HepG2 (cell line): ENCODE data around the gene EMC1. TPM values are rescaled to one million over a fixed set of nuclear protein-coding genes. Genes with fewer than 3 reads are reported as not detected.
A peak's percentile ranks its signal among the peaks of the same experiment; 100 is the strongest.

Source experiments
- ARNT ChIP-seq: fragments of 450-650 bp; IDR thresholded peaks from 2 replicates; pipeline ENCODE4 v1.6.1; 2017
- NFIB ChIP-seq: sonication (generic); formaldehyde crosslinking; IDR thresholded peaks from 2 replicates; pipeline ENCODE4 v1.9.0; 2021; ENCODE audit warnings: missing genetic modification reagents, mild to moderate bottlenecking, borderline replicate concordance
- NFYC ChIP-seq: IDR thresholded peaks from 2 replicates; pipeline ENCODE4 v1.6.1; 2016; ENCODE audit warnings: missing genetic modification reagents, missing compliant biosample characterization
- RFXAP ChIP-seq: sonication (generic); formaldehyde crosslinking; IDR thresholded peaks from 2 replicates; pipeline ENCODE4 v1.4.0; 2020; ENCODE audit warnings: missing genetic modification reagents, borderline replicate concordance
- SMARCE1 ChIP-seq: fragments of 450-650 bp; IDR thresholded peaks from 2 replicates; pipeline ENCODE4 v1.6.1; 2017; ENCODE audit warnings: borderline replicate concordance
- SRSF1 ChIP-seq: fragments of 200-400 bp; formaldehyde crosslinking; optimal IDR thresholded peaks from 2 replicates; pipeline ENCODE3; 2017; ENCODE audit warnings: mild to moderate bottlenecking, low read depth, low read length, moderate library complexity
- SYNCRIP ChIP-seq: fragments of 200-400 bp; formaldehyde crosslinking; IDR thresholded peaks from 2 replicates; pipeline ENCODE4 v1.6.1; 2018; ENCODE audit warnings: mild to moderate bottlenecking, low read depth, low read length; ENCODE audit not compliant: insufficient read depth
- ZNF773 ChIP-seq: sonication (generic); formaldehyde crosslinking; IDR thresholded peaks from 2 replicates; pipeline ENCODE4 v1.4.0; 2020; ENCODE audit warnings: missing genetic modification reagents, borderline replicate concordance
- polyA plus RNA-seq, 8 experiments: library from polyadenylated mRNA; depleted of rRNA in 3 of 8; stranded (reverse) in 7 of 8; unstranded in 1 of 8; fragments of >200 nt; fragmentation: Illumina TruSeq in 4 of 8; extraction: Trizol in 4 of 8; gene quantifications; 2 replicates each; pipeline versions ENCODE4 v1.2.1 to v1.2.3, GENCODE V29; 2011 to 2016; ENCODE audit warnings: low read depth in 4 of 8, missing spikeins in 1 of 8, mixed read lengths in 1 of 8; ENCODE audit not compliant: insufficient read depth in 1 of 8
- total RNA-seq, 5 experiments: library from RNA; depleted of rRNA; stranded (reverse); fragments of >200 nt; fragmentation: Illumina TruSeq; extraction: Trizol; gene quantifications; 2 replicates each; pipeline ENCODE4 v1.2.3, GENCODE V29; 2016; ENCODE audit warnings: low read depth in 1 of 5
- TF ChIP-seq, protein P1 (sequence below): sonication (generic); formaldehyde crosslinking; IDR thresholded peaks from 2 replicates; pipeline ENCODE4 v1.9.0; 2021; ENCODE audit warnings: missing genetic modification reagents, borderline replicate concordance
- TF ChIP-seq, protein P2 (sequence below): sonication (generic); formaldehyde crosslinking; IDR thresholded peaks from 2 replicates; pipeline ENCODE4 v1.4.0; 2020; ENCODE audit warnings: mild to moderate bottlenecking, missing genetic modification reagents
- TF ChIP-seq, protein P3 (sequence below): IDR thresholded peaks from 2 replicates; pipeline ENCODE4 v1.6.1; 2018; ENCODE audit warnings: missing genetic modification reagents
- TF ChIP-seq, protein P4 (sequence below): sonication (generic); formaldehyde crosslinking; IDR thresholded peaks from 2 replicates; pipeline ENCODE4 v1.5.1; 2020; ENCODE audit warnings: mild to moderate bottlenecking, moderate library complexity, missing genetic modification reagents
- TF ChIP-seq, protein P5 (sequence below): IDR thresholded peaks from 2 replicates; pipeline ENCODE4 v1.6.1; 2012; ENCODE audit warnings: low read depth, low read length, improper control_type of control experiment
- TF ChIP-seq, protein P6 (sequence below): conservative IDR thresholded peaks from 2 replicates; pipeline ENCODE4 v1.6.1; 2018; ENCODE audit warnings: missing genetic modification reagents

Gene EMC1
- total and polyA plus RNA-seq, 2 of the 13 experiments (the other 11 are each of a cell fraction or from before 2014, with no cell fraction given): 38.0 to 61.3 TPM

DNA sequence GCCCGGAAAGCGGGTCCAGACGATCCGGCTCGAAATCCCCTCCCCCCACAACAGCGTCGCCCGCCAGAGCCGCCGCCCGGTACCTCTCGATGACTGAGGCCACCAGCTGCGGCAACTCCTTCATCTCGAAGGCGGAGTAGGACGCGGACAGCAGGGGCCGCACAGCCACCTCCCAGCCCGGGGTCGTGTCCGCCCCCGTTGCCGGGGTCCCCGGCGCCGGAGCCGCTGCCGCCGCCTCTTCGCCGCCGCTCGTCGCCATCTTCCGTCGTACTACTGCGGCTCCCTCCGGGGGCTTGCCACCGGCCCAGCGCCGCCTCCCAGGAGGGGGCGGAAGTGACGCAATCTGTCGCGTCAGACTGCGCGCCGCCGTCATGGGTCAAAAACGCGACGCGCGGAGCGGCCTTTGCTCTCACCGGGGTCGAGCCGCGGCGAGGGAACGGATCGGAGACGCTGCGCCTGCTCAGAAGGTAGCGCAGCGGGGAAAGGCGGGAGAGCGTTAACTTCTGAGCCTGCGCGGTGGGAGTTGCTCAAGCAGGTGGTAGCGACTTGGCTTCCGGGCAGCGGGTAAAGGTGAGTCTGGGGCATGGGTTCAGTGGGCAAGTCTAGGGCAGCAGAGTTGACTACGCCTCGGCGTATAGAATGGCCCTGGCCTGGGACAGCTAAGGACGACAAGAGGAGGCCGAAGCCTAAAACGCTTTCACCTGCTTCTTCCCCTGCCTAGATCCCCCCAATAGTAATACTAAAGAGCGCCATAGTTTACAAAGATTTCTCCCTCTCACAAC lies 41.1 kb downstream of the EMC1 start, which contains the start of gene UBR4 (continued):
- TF ChIP-seq, protein P1, sequence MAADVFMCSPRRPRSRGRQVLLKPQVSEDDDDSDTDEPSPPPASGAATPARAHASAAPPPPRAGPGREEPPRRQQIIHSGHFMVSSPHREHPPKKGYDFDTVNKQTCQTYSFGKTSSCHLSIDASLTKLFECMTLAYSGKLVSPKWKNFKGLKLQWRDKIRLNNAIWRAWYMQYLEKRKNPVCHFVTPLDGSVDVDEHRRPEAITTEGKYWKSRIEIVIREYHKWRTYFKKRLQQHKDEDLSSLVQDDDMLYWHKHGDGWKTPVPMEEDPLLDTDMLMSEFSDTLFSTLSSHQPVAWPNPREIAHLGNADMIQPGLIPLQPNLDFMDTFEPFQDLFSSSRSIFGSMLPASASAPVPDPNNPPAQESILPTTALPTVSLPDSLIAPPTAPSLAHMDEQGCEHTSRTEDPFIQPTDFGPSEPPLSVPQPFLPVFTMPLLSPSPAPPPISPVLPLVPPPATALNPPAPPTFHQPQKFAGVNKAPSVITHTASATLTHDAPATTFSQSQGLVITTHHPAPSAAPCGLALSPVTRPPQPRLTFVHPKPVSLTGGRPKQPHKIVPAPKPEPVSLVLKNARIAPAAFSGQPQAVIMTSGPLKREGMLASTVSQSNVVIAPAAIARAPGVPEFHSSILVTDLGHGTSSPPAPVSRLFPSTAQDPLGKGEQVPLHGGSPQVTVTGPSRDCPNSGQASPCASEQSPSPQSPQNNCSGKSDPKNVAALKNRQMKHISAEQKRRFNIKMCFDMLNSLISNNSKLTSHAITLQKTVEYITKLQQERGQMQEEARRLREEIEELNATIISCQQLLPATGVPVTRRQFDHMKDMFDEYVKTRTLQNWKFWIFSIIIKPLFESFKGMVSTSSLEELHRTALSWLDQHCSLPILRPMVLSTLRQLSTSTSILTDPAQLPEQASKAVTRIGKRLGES: 0 out of 2 replicates have a peak, but pooled peaks have one; percentile 38
- TF ChIP-seq, protein P2, sequence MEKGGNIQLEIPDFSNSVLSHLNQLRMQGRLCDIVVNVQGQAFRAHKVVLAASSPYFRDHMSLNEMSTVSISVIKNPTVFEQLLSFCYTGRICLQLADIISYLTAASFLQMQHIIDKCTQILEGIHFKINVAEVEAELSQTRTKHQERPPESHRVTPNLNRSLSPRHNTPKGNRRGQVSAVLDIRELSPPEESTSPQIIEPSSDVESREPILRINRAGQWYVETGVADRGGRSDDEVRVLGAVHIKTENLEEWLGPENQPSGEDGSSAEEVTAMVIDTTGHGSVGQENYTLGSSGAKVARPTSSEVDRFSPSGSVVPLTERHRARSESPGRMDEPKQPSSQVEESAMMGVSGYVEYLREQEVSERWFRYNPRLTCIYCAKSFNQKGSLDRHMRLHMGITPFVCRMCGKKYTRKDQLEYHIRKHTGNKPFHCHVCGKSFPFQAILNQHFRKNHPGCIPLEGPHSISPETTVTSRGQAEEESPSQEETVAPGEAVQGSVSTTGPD (CRISPR knock-in tag): no peak
- TF ChIP-seq, protein P3, sequence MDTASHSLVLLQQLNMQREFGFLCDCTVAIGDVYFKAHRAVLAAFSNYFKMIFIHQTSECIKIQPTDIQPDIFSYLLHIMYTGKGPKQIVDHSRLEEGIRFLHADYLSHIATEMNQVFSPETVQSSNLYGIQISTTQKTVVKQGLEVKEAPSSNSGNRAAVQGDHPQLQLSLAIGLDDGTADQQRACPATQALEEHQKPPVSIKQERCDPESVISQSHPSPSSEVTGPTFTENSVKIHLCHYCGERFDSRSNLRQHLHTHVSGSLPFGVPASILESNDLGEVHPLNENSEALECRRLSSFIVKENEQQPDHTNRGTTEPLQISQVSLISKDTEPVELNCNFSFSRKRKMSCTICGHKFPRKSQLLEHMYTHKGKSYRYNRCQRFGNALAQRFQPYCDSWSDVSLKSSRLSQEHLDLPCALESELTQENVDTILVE (CRISPR knock-in tag): peak; percentile 99
- no peak for TF ChIP-seq SMARCE1
- TF ChIP-seq SYNCRIP: no peak
- TF ChIP-seq NFIB: no peak
- TF ChIP-seq ZNF773 (CRISPR knock-in tag): peak; percentile 85; the same call in 1 of the 2 replicates
- no peak for TF ChIP-seq ARNT
- TF ChIP-seq, protein P4, sequence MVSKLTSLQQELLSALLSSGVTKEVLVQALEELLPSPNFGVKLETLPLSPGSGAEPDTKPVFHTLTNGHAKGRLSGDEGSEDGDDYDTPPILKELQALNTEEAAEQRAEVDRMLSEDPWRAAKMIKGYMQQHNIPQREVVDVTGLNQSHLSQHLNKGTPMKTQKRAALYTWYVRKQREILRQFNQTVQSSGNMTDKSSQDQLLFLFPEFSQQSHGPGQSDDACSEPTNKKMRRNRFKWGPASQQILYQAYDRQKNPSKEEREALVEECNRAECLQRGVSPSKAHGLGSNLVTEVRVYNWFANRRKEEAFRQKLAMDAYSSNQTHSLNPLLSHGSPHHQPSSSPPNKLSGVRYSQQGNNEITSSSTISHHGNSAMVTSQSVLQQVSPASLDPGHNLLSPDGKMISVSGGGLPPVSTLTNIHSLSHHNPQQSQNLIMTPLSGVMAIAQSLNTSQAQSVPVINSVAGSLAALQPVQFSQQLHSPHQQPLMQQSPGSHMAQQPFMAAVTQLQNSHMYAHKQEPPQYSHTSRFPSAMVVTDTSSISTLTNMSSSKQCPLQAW (CRISPR knock-in tag): no peak; the same call in none of the 2 replicates
- TF ChIP-seq, protein P5, sequence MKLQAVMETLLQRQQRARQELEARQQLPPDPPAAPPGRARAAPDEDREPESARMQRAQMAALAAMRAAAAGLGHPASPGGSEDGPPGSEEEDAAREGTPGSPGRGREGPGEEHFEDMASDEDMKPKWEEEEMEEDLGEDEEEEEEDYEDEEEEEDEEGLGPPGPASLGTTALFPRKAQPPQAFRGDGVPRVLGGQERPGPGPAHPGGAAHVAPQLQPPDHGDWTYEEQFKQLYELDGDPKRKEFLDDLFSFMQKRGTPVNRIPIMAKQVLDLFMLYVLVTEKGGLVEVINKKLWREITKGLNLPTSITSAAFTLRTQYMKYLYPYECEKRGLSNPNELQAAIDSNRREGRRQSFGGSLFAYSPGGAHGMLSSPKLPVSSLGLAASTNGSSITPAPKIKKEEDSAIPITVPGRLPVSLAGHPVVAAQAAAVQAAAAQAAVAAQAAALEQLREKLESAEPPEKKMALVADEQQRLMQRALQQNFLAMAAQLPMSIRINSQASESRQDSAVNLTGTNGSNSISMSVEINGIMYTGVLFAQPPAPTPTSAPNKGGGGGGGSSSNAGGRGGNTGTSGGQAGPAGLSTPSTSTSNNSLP: no peak
- TF ChIP-seq SRSF1: no peak
- peak; percentile 54; the same call in 1 of the 2 replicates for TF ChIP-seq NFYC (CRISPR knock-in tag)
- TF ChIP-seq RFXAP: peak; percentile 82; the same call in 1 of the 2 replicates
- TF ChIP-seq, protein P6, sequence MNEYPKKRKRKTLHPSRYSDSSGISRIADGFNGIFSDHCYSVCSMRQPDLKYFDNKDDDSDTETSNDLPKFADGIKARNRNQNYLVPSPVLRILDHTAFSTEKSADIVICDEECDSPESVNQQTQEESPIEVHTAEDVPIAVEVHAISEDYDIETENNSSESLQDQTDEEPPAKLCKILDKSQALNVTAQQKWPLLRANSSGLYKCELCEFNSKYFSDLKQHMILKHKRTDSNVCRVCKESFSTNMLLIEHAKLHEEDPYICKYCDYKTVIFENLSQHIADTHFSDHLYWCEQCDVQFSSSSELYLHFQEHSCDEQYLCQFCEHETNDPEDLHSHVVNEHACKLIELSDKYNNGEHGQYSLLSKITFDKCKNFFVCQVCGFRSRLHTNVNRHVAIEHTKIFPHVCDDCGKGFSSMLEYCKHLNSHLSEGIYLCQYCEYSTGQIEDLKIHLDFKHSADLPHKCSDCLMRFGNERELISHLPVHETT (CRISPR knock-in tag): peak; percentile 98
